Left lung (tissue), 10 donors: ENCODE data around the gene SWI5. TPM values are rescaled to one million over a fixed set of nuclear protein-coding genes. Genes with fewer than 3 reads are reported as not detected.

ENCODE experiments used
- ATAC-seq: fragments of 200-7000 bp; cut with Tn5 transposase; one replicate; pipeline ENCODE4 v1.9.1; 2020; ENCODE audit warnings: moderate library complexity
- DNase-seq, 4 donors: peaks; one replicate each; pipeline ENCODE4 v3.0.0-alpha.2; 2013 to 2020
- H3K27ac ChIP-seq, 2 donors: fragments of 200-600 bp; sonication (generic) in 1 of 2; one replicate each; pipeline versions ENCODE4 v1.5.0 to v1.8.0; 2020 to 2021
- H3K27me3 ChIP-seq, 2 donors: fragments of 200-600 bp; sonication (generic) in 1 of 2; one replicate each; pipeline versions ENCODE4 v1.5.0 to v1.8.0; 2020 to 2021
- H3K36me3 ChIP-seq, 2 donors: fragments of 200-600 bp; sonication (generic) in 1 of 2; one replicate each; pipeline versions ENCODE4 v1.5.0 to v1.8.0; 2020 to 2021
- H3K4me1 ChIP-seq, 2 donors: fragments of 200-600 bp; one replicate each; pipeline ENCODE4 v1.8.0; 2021
- H3K4me3 ChIP-seq, 2 donors: fragments of 200-600 bp; sonication (generic) in 1 of 2; one replicate each; pipeline versions ENCODE4 v1.5.0 to v1.8.0; 2020 to 2021; ENCODE audit warnings: mild to moderate bottlenecking in 1 of 2
- H3K9me3 ChIP-seq, 2 donors: fragments of 200-600 bp; sonication (generic) in 1 of 2; one replicate each; pipeline versions ENCODE4 v1.5.0 to v1.8.0; 2020 to 2021
- intact Hi-C, 2 donors: fragments of 100-400 bp; cut with DNase I; formaldehyde crosslinking; loops; one replicate each; pipeline versions ENCODE4 v1.11.2 to v1.14.2; 2022
- polyA plus RNA-seq, 6 donors: library from polyadenylated mRNA; unstranded; fragments of 120-200 nt; gene quantifications; one replicate each; pipeline ENCODE4 v1.2.1, GENCODE V29; 2013; ENCODE audit not compliant: insufficient read length in 6 of 6
- total RNA-seq, 2 donors: library from RNA; stranded (reverse); fragmentation: NEBNext Ultra II Directional; extraction: Animal tissue kit (Norgen Biotek cat#: 25700); gene quantifications; one replicate each; pipeline ENCODE4 v1.2.1, GENCODE V29; 2021
- TF ChIP-seq, protein P1 (sequence below), 2 donors: fragments of 200-600 bp; sonication (generic) in 1 of 2; IDR thresholded peaks; one replicate each; pipeline versions ENCODE4 v1.5.0 to v1.8.0; 2021; ENCODE audit warnings: antibody characterized with exemption in 2 of 2
- donor health status: DM: no; HTN: yes; CAD: no.
- donor health status: DM: no; HTN: no; CAD: no.

The SWI5 gene
- total and polyA plus RNA-seq, 8 donors, result 16.2 to 36.9 (median 31.7) TPM

DNA sequence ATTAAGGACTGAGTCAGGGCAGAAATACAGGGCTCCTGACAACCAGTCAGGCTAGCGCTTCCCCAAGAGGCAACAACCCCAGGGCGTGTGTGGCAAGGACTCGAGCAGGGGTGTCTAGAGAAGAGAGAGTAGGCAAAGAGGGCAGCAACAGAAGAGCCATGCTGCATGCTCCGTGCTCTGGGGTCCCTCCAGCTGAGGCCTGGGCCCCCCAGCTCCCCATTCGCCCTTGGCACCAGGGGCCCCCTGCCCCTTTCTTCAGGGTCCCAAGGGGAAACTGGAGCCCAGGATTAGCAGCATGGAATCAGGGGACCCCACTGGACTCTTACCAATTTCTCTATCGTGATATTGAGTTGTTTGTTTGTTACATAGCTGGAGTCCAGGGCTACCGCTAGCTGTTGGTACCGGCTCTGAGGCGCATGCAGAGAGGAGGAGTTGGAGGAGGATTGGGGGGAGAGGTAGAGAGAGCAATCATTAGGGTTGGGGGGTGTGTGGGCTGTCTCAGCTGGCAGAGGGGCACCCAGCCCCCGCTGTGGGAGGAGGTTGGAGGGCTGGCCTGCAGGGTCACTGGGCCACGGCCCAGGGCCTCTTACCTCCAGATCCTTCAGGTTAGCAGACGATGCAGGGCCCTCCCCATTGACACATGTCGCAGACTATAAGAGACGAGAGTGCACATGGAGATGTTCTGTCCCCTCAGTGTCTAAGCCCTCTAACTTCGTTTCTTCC lies 9.0 kb upstream of the SWI5 start:
- TF ChIP-seq, protein P1, sequence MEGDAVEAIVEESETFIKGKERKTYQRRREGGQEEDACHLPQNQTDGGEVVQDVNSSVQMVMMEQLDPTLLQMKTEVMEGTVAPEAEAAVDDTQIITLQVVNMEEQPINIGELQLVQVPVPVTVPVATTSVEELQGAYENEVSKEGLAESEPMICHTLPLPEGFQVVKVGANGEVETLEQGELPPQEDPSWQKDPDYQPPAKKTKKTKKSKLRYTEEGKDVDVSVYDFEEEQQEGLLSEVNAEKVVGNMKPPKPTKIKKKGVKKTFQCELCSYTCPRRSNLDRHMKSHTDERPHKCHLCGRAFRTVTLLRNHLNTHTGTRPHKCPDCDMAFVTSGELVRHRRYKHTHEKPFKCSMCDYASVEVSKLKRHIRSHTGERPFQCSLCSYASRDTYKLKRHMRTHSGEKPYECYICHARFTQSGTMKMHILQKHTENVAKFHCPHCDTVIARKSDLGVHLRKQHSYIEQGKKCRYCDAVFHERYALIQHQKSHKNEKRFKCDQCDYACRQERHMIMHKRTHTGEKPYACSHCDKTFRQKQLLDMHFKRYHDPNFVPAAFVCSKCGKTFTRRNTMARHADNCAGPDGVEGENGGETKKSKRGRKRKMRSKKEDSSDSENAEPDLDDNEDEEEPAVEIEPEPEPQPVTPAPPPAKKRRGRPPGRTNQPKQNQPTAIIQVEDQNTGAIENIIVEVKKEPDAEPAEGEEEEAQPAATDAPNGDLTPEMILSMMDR (IDR thresholded peaks at IDR 0.05), result no peak
- DNase-seq (no peak), ATAC-seq (no peak)
- H3K4me1 ChIP-seq, result no peaks in the 10 kb centered on the region
- no peaks in the 10 kb centered on the region for H3K9me3 ChIP-seq
- intact Hi-C loops, result no loop called here
- H3K36me3 ChIP-seq, result peaks cover 0 to 90% of the 10 kb centered on the region in 2 donors
- H3K27me3 ChIP-seq, result no peaks in the 10 kb centered on the region
- H3K27ac ChIP-seq, result no peak overlapping the region
- no peak overlapping the region for H3K4me3 ChIP-seq

DNA sequence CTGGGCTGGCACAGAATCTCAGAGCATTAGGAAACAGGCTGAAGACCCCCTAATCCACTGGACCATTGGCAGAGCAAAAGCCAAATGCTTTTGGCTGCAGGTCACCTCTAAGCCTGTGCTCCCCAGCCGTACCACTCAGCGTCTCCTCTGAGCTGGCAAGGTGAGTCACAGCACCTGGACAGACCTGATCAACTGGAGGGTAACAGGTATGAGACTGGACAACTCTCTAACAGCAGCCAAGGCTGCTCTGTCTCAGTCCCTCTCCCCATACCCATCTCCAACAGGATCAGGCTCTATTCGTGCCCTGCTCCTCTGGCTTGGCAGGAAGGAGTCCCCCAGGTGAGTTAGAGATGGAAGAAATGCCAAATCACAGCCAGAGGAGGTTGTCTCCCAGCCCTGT lies 5.0 kb upstream of the SWI5 start:
- DNase-seq (no peak), ATAC-seq (no peak)
- Histone ChIP-seq H3K4me1 (peaks cover 6 to 17% of the 10 kb centered on the region in 2 donors), H3K27me3 (no peaks in the 10 kb centered on the region), H3K36me3 (peaks cover 0 to 66% of the 10 kb centered on the region in 2 donors), H3K4me3 (no peak overlapping the region), H3K9me3 (no peaks in the 10 kb centered on the region), H3K27ac (no peak overlapping the region)
- intact Hi-C loops, result no loop called here
- TF ChIP-seq, protein P1 (IDR thresholded peaks at IDR 0.05), result no peak

DNA sequence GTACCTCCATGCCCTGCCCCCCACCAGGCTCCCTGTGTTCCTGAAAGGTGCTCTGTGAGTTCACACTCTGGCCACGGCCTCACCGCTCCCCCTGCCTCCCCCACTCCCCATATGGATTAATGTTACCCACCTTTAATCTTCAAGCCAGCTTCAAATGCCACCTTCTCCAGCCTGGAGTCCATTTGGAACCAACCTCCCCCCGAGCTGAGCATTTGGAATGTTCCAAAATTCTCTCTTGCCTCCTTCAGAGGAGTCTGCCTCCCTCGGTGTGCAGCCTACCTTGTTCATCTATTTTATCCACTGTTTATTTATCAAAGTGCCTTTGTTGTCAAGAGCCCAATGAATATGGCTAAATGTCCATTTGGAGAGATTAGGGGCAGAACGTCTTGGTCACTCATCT lies 4.6 kb upstream of the SWI5 start:
- TF ChIP-seq, protein P1 (IDR thresholded peaks at IDR 0.05), result no peak
- Histone ChIP-seq H3K4me3 (no peak overlapping the region), H3K36me3 (peaks cover 0 to 62% of the 10 kb centered on the region in 2 donors), H3K27me3 (no peaks in the 10 kb centered on the region), H3K27ac (no peak overlapping the region), H3K9me3 (no peaks in the 10 kb centered on the region), H3K4me1 (peaks cover 6 to 19% of the 10 kb centered on the region in 2 donors)
- ATAC-seq (no peak), DNase-seq (no peak)
- intact Hi-C loops, result no loop called here

DNA sequence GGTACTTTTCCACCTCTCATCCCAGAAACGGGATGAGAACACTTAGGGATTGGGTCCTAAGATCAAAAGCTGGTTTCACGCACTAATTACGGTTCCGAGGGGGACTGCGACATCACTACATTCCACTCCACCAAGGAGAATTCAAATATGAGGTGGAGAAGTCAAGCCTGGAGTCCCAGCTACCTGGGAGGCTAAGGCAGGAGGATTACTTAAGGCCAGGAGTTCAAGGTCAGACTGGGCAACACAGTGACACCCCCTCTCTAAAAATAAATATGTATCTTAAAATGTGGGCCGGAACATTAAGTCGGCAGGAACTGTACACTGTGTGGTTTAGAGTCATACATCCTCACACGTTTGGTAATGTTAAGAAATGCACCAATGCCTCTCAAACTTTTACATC lies 1.8 kb upstream of the SWI5 start:
- Histone ChIP-seq H3K27ac (no peak overlapping the region), H3K9me3 (no peaks in the 10 kb centered on the region), H3K27me3 (no peaks in the 10 kb centered on the region), H3K36me3 (peaks cover 0 to 37% of the 10 kb centered on the region in 2 donors), H3K4me3 (peak overlapping the region; percentile 96 to 97), H3K4me1 (peaks cover 12 to 30% of the 10 kb centered on the region in 2 donors)
- TF ChIP-seq, protein P1 (IDR thresholded peaks at IDR 0.05), result no peak
- DNase-seq, result no peak
- intact Hi-C loops, result no loop called here
- no peak for ATAC-seq

DNA sequence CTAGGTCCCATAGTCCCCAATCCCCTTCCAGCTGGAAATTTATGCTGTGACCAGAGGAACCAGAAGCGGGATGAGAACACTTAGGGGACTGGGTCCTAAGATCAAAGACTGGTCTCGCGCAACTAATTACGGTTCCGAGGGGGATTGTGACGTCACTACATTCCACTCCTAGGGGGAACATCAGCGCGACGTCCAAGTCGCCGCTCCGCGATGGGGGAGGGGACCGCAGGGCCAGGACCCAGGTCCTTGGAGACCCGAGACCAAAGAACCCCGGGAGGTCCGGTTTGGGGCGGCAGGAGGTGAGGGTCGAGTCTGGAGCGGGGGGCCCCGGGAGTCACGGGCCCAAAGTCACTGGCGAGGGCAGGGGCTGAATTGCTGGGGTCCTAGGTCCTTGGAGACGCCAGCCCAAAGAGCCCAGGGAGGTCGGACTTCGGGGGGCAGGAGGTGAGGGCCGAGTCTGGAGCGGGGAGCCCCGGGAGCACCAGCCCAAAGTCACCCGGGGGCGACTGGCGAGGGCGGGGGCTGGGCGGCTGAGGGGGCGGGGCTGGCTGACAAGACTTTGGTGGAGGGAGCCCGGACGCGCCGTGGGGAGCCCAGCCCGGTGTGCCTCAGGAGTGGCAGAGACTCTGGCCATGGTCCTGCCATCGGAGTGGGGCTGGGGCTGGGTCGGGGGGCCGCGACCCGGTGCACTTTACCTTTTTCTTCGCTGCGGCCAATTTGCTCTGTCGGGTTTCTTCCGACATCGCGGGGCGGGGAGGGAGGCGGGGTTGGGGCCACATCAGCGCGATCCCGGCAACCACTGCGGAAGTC lies 673 bp upstream of the SWI5 start, which contains the start of gene GOLGA2:
GOLGA2 (minus strand) TSS at position 810 of the 810 bp plus-strand sequence; CDS start at position 779, 31 bp downstream.
- Histone ChIP-seq H3K9me3 (no peaks in the 10 kb centered on the region), H3K27me3 (no peaks in the 10 kb centered on the region), H3K27ac (peak within 1 kb of the TSS; percentile 81 to 86), H3K36me3 (peaks cover 0 to 31% of the 10 kb centered on the region in 2 donors), H3K4me3 (peak within 1 kb of the TSS; percentile 96 to 97), H3K4me1 (peaks cover 12 to 40% of the 10 kb centered on the region in 2 donors)
- intact Hi-C loops, result no loop called here
- ATAC-seq, result peak; percentile 69
- DNase-seq, result peak in 2 of 4 donors; percentile 44 to 74
- TF ChIP-seq, protein P1 (IDR thresholded peaks at IDR 0.05), result no peak
